NB4 (cell line): ENCODE measurements around the gene SRC.

Source experiments
- CTCF ChIP-seq: IDR thresholded peaks from one replicate; pipeline ENCODE4 v1.5.1; 2012; ENCODE audit warnings: low read depth, low read length
- MAX ChIP-seq: IDR thresholded peaks from 2 replicates; pipeline ENCODE4 v1.6.1; 2011; ENCODE audit warnings: low read depth, low read length
- MYC ChIP-seq: IDR thresholded peaks from 2 replicates; pipeline ENCODE4 v1.6.1; 2011; ENCODE audit warnings: low read depth, low read length
- POLR2A ChIP-seq: IDR thresholded peaks from 2 replicates; pipeline ENCODE4 v1.6.1; 2011; ENCODE audit warnings: mild to moderate bottlenecking; ENCODE audit not compliant: insufficient read length; ENCODE audit errors: extremely low read depth

GRCh38 chr20:37387519-37388269, 41.8 kb downstream of the SRC start:
- TF ChIP-seq CTCF (no peak), POLR2A (no peak), MYC (no peak), MAX (no peak)
